ENCODE data around the gene ASB15. TPM values are rescaled to one million over a fixed set of nuclear protein-coding genes. Genes with fewer than 3 reads are reported as not detected.
"Not testable (repeated sequence)": the region's sequence is repeated elsewhere in the genome, so short reads cannot be mapped to it uniquely, and the experiment has no call there.

ASB15 gene
- not detected for total RNA-seq

DNA sequence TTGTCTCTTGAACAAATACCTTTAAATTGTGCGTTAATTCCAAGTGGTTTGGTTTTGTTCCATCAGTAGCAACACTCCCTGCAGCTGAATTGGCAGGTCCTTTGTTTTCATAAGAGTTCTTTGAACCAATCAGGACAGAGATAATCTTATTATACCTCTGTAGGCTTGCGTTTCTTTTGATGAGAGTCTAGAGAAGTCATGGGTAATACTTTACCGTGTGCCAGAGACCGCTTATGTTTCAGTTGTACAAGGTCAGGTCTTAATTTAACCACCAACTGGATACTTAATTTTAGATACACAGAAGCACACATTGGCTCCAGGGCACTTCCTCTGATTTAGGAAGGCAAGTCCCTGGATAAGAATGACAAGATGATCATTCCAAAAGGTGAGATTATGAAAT, at the start of gene ASB15:
TSS of gene ASB15 (plus strand) at position 292 of the 400 bp plus-strand sequence. CDS start 12,682 bp downstream, outside the sequence.
- no peak for DNase-seq (ENCODE audit: low spot score in 2 of 2)
- no peak for FAIRE-seq

DNA sequence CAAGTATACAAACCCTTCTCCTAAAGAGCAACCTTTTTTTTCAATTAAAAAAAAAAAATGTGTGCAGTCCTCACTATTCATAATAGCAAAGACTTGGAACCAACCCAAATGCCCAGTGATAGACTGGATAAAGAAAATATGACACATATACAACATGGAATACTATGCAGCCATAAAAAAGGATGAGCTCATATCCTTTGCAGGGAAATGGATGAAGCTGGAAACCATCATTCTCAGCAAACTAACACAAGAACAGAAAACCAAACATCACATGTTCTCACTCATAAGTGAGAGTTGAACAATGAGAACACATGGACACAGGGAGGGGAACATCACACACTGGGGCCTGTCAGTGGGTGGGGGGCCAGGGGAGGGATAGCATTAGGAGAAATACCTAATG, 49.5 kb upstream of the ASB15 start:
- DNase-seq (ENCODE audit: low spot score in 2 of 2); FAIRE-seq: not testable (repeated sequence)

DNA sequence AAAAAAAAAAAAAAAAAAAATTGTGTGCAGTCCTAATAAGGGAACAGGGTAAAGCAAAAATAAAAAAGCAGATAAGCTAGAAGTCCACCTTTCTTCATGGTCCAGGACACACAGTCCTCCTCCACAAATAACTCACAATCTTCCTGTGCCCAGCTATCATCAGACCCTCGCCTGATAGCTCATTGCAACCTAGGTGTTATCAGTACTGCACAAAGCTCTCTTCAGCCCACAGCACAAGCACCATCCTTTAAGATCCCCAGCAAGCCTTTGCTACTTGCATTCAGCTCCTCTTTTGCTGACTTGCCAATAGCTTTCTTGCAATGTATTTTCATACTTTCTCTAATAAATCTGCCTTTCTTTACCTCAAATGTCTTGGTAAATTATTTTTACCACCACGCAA, 49.0 kb upstream of the ASB15 start:
- no peak for DNase-seq (ENCODE audit: low spot score in 2 of 2)
- no peak for FAIRE-seq

DNA sequence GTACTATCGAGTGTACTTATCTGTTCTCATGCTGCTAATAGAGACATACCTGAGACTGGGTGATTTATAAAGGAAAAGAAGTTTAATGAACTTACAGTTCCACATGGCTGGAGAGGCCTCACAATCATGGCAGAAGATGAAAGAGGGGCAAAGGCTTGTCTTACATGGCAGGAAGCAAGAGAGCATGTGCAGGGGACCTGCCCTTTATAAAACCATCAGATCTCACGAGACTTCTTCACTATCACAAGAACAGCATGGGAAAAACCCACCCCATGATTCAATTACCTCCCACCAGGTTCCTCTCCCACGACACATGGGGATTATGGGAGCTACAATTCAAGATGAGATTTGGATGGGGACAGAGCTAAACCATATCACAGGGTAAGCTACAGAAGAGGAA, 48.5 kb upstream of the ASB15 start:
- FAIRE-seq (no peak), DNase-seq (ENCODE audit: low spot score in 2 of 2) (no peak)

DNA sequence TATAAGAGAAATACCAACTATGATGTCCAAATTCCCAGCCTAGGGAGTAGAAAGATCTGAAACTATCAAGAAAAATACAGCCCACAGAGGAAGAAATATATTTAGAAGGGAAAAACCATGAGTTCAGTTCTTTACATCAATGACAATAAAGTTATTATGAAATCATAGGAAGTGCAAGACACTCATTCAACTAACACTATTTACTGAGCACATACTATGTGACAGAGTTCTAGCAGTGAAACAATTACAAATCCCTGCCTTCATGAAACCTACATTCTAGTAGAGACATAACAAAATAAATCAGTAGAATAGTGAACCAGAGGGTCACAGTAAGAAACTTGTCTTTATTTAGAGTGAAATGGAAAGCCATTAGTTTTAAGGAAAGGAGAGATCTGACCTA, 46.1 kb upstream of the ASB15 start:
- DNase-seq (ENCODE audit: low spot score in 2 of 2) (no peak), FAIRE-seq (no peak)

DNA sequence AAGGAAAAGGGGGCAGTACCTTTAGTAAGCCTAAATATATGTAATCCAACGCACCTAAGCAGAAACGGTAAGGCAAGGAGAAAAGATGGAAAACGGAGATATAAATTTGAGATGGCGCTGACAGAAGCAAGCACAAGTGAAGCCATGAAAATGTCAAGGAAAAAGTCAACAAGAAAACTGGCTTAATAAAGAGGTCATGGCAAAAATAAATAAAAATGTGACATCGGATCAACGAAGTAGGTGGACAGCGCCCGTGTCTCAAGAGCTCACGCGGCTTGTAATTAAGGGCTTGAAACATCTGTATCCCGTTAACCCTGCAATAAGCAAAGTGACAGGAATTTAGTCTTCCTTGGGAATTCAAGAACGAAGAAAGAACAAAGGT, 44.6 kb upstream of the ASB15 start:
- DNase-seq (ENCODE audit: low spot score in 2 of 2): no peak
- no peak for FAIRE-seq

DNA sequence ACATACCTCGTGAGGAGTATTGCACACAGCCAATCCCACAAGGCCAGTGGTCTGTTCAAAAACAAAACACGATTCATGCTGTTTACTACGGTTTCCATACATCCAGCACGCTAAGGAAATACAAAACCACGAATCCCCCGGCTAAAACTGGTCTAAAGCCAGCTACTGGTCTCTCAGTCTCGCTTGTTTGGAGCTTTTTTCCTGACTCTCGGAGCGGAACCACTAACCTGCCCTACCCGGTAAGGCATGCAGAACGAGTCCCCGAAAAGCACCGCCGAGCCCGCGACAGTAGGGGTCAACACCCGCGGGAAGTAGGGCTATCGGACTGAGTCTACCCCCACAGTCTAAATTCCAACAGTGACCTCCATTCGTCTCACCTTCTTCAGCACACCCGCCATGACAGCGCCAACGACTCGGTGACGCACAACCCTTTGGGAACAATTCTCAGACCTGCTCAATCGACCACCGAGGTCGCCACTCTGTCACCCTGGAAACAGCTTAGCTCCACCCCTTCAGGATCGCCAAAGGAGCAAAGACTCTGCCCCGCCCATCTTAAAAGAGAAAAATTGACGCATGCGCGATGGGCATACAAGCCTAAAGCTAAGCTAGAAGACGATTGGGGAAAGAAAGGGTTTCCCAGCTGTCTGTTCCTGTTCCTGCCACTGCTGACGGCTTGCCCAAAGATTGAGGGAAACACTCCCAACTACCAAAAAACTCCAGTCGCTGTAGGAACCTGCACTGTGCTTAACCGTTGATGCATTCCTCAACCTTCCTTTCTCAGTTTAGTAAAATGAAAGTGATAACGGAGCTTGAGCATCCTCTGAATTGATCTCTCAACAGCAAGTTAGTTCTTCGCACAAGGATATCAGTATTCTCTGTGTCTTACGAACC, 44.0 kb upstream of the ASB15 start, which contains the start of gene NDUFA5:
TSS of gene NDUFA5 (minus strand) at position 421 of the 891 bp plus-strand sequence. CDS start at position 398, 23 bp downstream.
- DNase-seq (ENCODE audit: low spot score in 2 of 2) (peak; percentile 73 to 77), FAIRE-seq (peak; percentile 91)

DNA sequence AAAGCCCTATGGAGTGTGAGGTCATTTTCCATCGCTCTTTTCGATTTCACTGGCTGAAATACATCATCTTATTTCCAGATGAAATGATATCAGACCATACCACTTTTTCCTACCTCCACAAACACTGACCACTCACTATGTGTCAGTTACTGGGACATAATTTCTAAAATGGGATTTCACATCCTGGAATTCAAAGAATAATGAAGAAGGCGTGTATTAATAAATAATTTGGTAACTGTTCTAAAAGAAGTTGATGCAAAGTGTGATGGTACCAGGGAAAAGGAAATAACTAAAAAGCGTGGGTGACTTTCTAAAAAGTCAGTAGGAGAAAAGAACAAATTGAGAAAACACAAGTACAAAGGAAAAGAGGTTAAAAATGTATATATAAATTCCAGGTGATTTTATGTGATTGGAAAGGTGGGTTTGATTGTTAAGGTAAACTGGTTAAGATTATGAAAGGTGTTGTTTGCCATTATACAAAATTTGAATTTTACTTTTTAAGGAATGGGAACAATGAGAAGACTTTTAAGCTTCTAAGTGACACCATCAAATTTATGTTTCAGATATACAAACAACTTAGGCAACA, 43.2 kb upstream of the ASB15 start:
- FAIRE-seq (no peak), DNase-seq (ENCODE audit: low spot score in 2 of 2) (no peak)

DNA sequence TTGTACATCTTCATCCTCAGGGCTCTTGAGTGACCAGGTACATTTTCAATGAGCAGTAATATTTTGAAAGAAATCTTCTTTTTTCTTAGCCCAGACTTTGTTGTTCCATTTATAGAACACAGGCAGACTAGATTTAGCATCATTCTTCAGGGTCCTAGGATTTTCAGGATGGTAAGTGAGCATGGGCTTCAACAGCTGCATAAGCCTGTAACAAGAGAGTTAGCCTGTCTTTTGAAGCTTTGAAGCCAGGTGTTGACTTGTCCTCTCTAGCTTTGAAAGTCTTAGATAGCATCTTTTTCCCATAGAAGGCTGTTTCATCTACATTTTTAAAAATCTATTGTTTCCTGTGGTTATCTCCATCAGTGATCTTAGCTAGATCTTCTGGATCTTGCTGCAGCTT, 39.5 kb upstream of the ASB15 start:
- DNase-seq (ENCODE audit: low spot score in 2 of 2) (no peak), FAIRE-seq (no peak)

DNA sequence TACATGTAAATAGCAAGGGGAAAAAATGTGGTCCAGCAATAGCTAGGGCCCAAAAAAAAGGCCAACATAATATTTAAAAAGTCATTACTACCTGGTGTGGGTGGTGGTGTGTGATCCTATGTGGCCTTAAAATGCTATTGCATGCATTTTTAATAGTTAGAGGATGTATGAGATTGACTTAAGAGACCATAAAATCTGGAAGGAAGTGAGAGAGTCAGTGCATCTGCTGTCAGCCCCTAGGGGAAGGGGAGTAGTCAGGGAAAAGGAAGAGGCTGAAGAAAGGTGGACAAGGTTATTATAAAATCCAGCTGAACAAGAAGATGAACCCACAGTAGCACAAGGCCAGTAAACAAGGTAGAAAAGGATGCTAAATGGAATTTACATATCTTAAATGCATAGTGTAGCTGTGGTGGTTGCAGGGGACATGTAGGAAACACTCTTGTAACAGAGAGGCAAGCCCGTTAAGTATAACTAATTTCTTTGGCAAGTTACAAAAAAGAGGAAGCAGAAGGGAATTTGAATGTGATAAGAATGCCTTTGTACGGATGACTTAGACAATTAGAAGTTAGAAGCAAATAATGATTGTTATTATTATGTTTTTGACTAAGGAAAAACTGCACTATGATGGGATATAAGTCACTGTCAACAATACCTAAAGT, 32.1 kb upstream of the ASB15 start:
- FAIRE-seq: no peak

DNA sequence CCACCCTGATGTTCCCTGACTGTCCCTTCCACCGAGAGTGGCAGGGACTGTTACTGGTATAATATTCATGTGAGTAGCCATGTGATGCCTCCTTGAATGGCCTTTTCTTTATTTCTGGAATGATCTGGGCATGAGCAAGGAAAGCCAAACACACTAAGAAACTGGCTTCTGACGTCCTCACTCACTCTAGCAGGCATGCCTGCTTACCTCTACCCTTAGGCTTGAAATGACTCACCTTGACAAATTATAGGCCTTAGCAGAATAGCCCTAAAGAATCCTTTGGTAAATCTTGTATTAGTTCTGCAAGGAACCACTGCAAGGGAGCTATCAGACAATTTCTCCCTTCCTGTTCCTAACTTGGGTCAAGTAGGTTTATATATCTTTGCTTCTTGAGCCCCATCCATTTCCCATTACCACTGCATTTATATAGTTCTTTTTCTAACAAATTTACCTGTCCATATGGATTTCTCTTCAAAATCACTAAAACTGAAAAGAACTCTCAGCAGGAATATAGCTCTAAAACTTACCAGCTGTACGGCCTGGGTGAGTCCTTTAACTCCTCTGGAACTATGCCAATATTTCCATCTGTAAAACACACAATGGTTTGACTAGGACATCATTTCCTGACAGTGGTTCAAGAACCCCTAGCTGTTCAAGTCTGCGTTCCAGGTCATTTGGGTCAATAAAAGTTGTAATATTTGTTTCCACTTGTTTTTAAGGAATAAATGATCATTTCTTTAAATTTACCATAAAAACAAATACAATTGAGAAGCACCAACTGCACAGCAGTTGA, 31.0 kb upstream of the ASB15 start:
- FAIRE-seq (no peak), DNase-seq (ENCODE audit: low spot score in 2 of 2) (no peak)

More for the DNA sequence above, 32.1 kb upstream of the ASB15 start:
- DNase-seq (ENCODE audit: low spot score in 2 of 2): no peak

DNA sequence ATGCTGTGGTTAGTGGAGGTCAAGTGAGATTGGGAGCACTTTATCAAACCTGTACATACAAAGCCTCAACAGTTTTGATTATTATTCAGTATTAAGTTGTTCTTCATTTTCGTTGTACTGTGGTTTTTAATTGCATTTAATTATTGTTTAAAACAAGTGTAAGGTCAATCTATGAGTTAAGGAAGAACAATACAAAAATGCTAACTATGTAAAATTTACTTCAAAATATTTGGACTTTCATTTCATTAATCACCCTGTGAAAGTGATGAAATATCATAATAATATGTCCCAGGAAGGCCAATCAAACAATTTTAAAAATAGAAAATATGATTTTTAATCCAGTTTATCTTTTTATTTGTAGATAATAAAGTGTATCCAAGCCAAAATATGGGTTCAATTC, 30.4 kb upstream of the ASB15 start:
- DNase-seq (ENCODE audit: low spot score in 2 of 2) (no peak), FAIRE-seq (no peak)

DNA sequence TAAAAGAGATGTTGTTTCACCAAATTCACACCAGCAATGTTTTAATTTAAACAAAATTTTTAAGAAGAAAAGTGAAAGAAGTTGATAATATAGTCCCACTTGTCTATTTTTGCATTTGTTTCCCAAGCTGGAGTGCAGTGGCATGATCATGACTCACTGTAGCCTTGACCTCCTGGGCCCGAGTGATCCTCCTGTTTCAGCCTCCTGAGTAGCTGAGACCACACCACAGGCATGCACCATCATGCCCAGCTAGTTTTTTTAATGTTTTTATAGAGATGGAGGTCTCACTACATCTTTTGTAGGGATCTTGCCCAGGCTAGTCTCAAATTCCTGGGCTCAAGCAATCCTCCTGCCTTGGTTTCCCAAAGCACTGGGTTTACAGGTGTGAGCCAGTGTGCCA, 29.9 kb upstream of the ASB15 start:
- FAIRE-seq (no peak), DNase-seq (ENCODE audit: low spot score in 2 of 2) (no peak)

DNA sequence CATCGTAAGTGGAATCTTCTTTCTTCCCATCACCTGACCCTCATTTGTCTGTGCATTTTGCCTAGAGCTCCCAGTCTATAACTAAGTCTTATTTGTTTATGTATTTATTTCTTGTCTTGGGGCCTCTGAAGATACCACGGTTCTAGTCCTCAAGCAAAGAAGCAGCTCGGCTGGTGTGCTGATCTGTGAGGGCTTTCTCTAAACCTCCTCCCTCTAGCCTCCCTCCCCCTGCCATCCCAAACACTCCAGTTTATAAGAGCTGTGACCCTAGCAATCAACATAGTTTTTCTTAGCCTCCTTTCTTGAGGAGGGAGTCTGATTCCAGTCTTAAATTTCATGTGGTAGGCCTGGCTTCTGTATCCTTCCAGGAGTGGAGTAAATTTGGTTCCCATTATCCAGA, 28.3 kb upstream of the ASB15 start:
- no peak for DNase-seq (ENCODE audit: low spot score in 2 of 2)
- FAIRE-seq: no peak

DNA sequence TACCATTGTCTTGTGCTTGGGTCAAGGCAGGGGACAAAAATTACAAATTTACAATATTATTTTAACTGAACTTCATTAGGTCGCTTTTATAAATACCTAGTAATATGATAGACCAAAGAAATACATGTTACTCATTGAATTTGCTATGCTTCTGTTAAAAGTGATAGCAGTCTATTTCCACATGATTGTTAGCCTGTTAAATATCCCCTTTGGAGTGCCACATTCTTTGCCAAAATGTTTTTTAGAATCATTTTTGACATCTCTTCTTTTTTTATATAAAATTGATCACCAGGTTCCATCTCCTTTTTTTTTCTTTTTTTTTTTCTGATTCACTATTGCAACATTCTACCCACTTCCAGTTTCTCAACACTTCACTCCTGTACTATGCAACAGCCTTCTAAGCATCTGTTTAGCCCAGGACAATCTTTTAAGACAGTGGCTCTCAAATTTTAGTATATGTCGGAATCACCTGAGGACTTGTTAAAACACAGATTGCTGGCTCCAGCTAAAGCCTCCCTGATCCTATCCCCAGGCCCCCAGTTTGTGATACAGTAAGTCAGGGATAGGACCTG, 27.6 kb upstream of the ASB15 start:
- DNase-seq (ENCODE audit: low spot score in 2 of 2) (no peak), FAIRE-seq (no peak)

DNA sequence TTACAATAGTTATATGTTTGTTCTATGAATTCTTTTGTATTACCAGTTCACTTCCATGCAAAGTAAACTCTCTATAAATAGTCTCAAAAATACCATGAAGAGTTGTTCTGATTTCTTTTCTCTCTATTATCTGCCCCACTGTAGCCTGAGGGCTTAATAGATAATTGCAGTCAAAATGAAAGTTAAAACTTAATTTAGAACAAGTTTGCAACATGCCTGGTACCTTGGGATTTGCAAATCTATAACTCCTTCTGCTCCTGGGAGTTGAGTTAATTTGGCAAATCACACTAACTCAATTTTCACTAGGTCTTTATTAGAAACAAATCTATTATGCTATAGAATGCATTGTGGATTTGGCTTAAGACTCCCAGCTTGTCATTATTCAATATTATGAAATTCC, 22.2 kb upstream of the ASB15 start:
- DNase-seq (ENCODE audit: low spot score in 2 of 2): no peak
- FAIRE-seq: no peak

DNA sequence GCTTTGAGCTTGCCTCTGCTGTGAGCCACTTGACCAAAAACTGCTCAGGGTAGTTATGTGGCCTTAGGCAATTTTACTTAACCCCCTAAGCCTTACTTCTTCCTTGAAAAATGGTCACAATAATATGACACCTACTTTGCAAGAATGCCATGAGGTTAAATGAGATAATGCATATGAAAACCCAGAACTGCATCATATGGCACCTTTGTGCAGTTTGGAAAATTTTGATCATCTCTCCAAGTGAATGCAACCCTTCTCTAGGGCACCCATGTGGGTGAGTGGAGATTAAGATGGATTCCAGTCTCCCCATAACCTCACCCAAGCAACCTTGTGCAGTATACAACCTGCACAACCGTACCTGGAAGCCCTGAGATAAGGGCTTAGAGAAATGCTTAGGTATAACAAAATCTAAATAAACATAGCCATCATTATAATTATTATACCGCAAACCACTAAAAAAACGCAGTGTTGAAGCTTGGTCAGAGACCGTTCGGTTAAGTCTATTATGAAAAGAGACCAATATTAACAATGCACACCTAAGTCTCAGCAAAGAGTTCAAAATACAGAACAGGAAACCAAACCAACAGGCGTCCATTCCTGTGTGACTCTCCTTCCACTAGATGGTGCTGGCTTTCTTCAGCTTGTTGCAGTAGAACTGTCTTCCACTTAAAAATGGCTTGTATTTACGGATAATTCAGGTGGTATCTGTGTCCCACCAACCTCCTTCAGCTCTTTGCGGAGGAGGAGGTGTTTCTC, 21.0 kb upstream of the ASB15 start:
- no peak for DNase-seq (ENCODE audit: low spot score in 2 of 2)
- FAIRE-seq: no peak

DNA sequence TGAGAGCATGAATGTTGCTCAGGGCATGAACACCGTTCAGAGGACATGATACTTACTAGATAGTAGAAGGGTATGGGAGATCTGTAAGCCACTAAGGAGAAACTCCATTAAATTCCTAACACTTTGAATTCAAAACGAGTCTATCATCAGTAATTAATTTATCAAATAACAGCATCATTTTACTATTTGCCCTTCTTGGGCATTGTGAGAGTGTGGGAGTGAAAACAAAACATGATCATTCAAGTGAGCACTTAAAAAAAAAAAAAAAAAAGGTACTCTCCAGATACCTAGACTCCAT, 20.5 kb upstream of the ASB15 start:
- DNase-seq (ENCODE audit: low spot score in 2 of 2): no peak
- FAIRE-seq: no peak

DNA sequence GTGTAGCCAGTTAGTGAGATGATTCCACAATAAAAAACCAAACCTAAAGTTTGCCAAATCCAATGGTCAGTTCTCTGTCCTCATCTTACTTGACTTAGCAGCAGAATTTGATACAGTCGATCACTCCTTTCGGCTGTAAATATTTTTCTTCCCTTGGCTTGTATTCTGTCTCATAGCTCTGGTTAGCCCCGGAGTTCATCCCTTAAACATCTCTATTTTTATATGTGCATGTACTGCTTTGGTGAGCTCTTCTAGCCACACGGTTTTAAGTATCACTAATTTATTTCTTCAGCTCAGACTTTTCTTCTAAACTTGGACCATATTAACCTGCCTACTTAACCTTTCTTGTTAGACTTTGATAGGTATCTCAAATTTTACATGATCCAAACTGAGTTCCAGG, 17.8 kb upstream of the ASB15 start:
- DNase-seq (ENCODE audit: low spot score in 2 of 2) (no peak), FAIRE-seq (no peak)

DNA sequence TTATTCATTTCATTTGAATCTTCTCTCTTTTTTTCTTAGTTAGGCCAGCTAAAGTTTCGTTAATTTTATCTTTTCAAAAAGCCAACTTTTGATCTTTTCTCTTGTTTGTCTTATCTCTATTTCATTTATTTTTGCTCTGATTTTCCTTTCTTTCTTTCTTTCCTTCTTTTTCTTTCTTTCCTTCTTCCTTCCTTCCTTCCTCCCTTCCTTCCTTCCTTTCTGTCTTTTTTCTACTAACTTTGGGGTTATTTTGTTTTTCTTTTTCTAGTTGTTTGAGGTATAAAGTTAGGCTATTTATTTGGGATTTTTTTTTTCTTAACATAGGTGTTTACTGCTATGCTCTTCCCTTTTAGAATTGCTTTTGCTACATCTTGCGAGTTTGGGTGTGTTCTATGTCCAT, 13.2 kb upstream of the ASB15 start:
- DNase-seq (ENCODE audit: low spot score in 2 of 2) (no peak), FAIRE-seq (no peak)
